Measurements from ENCODE around the gene KIRREL3.

Gene KIRREL3

GRCh38 chr11:126518071-126518971 is 482.2 kb downstream of the KIRREL3 start:
- Histone ChIP-seq H3K79me2 (ENCODE audit: low read length) (no peaks in the 10 kb centered on the region), H3K4me2 (ENCODE audit: low read length) (no peak overlapping the region), H3K36me3 (replicated peaks; ENCODE audit: low read depth, low read length) (no peaks in the 10 kb centered on the region), H3K27ac (ENCODE audit: low read length) (no peak overlapping the region), H3K9ac (ENCODE audit: low read length) (no peak overlapping the region), H3K9me3 (ENCODE audit: insufficient read depth, low read length) (no peaks in the 10 kb centered on the region), H3K27me3 (ENCODE audit: low read depth, low read length) (peaks cover 57% of the 10 kb centered on the region), H3K4me1 (ENCODE audit: low read length) (no peaks in the 10 kb centered on the region), H4K20me1 (ENCODE audit: insufficient read depth, low read length) (no peaks in the 10 kb centered on the region), H3K4me3 (ENCODE audit: low read length) (no peak overlapping the region), H2AFZ (ENCODE audit: low read depth, low read length) (no peak overlapping the region)
- TF ChIP-seq, protein P1, sequence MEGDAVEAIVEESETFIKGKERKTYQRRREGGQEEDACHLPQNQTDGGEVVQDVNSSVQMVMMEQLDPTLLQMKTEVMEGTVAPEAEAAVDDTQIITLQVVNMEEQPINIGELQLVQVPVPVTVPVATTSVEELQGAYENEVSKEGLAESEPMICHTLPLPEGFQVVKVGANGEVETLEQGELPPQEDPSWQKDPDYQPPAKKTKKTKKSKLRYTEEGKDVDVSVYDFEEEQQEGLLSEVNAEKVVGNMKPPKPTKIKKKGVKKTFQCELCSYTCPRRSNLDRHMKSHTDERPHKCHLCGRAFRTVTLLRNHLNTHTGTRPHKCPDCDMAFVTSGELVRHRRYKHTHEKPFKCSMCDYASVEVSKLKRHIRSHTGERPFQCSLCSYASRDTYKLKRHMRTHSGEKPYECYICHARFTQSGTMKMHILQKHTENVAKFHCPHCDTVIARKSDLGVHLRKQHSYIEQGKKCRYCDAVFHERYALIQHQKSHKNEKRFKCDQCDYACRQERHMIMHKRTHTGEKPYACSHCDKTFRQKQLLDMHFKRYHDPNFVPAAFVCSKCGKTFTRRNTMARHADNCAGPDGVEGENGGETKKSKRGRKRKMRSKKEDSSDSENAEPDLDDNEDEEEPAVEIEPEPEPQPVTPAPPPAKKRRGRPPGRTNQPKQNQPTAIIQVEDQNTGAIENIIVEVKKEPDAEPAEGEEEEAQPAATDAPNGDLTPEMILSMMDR (IDR thresholded peaks at IDR 0.05; ENCODE audit: low read depth, low read length) = no peak
- TF ChIP-seq EZH2phosphoT487 (IDR thresholded peaks at IDR 0.05; ENCODE audit: low read depth) = no peak

- no peak overlapping the region for H3K4me3 ChIP-seq (ENCODE audit: low read length)
- no peak overlapping the region for H3K9ac ChIP-seq (ENCODE audit: low read length)
- H3K9me3 ChIP-seq (ENCODE audit: insufficient read depth, low read length) = no peaks in the 10 kb centered on the region
- TF ChIP-seq, protein P1 (IDR thresholded peaks at IDR 0.05; ENCODE audit: low read depth, low read length) = no peak
- no peak for TF ChIP-seq EZH2phosphoT487 (IDR thresholded peaks at IDR 0.05; ENCODE audit: low read depth)
- H3K27me3 ChIP-seq (ENCODE audit: low read depth, low read length) = peaks cover 42% of the 10 kb centered on the region
- no peak overlapping the region for H3K27ac ChIP-seq (ENCODE audit: low read length)
- no peaks in the 10 kb centered on the region for H3K4me1 ChIP-seq (ENCODE audit: low read length)
- no peak overlapping the region for H3K4me2 ChIP-seq (ENCODE audit: low read length)
- no peaks in the 10 kb centered on the region for H4K20me1 ChIP-seq (ENCODE audit: insufficient read depth, low read length)
- no peaks in the 10 kb centered on the region for H3K79me2 ChIP-seq (ENCODE audit: low read length)
- no peaks in the 10 kb centered on the region for H3K36me3 ChIP-seq (replicated peaks; ENCODE audit: low read depth, low read length)
- no peak overlapping the region for H2AFZ ChIP-seq (ENCODE audit: low read depth, low read length)
These were observed 485.1 kb downstream of the KIRREL3 start for GRCh38 chr11:126515501-126515900.

- no peak overlapping the region for H2AFZ ChIP-seq (ENCODE audit: low read depth, low read length)
- TF ChIP-seq EZH2phosphoT487 (IDR thresholded peaks at IDR 0.05; ENCODE audit: low read depth) = no peak
- TF ChIP-seq, protein P1 (IDR thresholded peaks at IDR 0.05; ENCODE audit: low read depth, low read length) = no peak
- no peaks in the 10 kb centered on the region for H3K79me2 ChIP-seq (ENCODE audit: low read length)
- H3K36me3 ChIP-seq (replicated peaks; ENCODE audit: low read depth, low read length) = no peaks in the 10 kb centered on the region
- no peaks in the 10 kb centered on the region for H3K9me3 ChIP-seq (ENCODE audit: insufficient read depth, low read length)
- H3K9ac ChIP-seq (ENCODE audit: low read length) = no peak overlapping the region
- peaks cover 28% of the 10 kb centered on the region for H3K27me3 ChIP-seq (ENCODE audit: low read depth, low read length)
- H3K4me1 ChIP-seq (ENCODE audit: low read length) = no peaks in the 10 kb centered on the region
- no peaks in the 10 kb centered on the region for H4K20me1 ChIP-seq (ENCODE audit: insufficient read depth, low read length)
- H3K27ac ChIP-seq (ENCODE audit: low read length) = no peak overlapping the region
- no peak overlapping the region for H3K4me3 ChIP-seq (ENCODE audit: low read length)
- no peak overlapping the region for H3K4me2 ChIP-seq (ENCODE audit: low read length)
These were observed 486.4 kb downstream of the KIRREL3 start for GRCh38 chr11:126514061-126514693.
